Stimulated activated CD8-positive, alpha-beta memory T cell treated with anti-CD3 and anti-CD28 coated beads, Interleukin-4, amount 100 ng/mL, for 4 hours (primary cell): Measurements from ENCODE around the gene KLRF2.
A peak's percentile ranks its signal among the peaks of the same experiment; 100 is the strongest.

Experiments used
- DNase-seq, 2 donors: peaks; one replicate each; pipeline ENCODE4 v3.0.0-alpha.2; 2020; ENCODE audit warnings: low read depth in 2 of 2, low spot score in 1 of 2

Gene KLRF2

DNA sequence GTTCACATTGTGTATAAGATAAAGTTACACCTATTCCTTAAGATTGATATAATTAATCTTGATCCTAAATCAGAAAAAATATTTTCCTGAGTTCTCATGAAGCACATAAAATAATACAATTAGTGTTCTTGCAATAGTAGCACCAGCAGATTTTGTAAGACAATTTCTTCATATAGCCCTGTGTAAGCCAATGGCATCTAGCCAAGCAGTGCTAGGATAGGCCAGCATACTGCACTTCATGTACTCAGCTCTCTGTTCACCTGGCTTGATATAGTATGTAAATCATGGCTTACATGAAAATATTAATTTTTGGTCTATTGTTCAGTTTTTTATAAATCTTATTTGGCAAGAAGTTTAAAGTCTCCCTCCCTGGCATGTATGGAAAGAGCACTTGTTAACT is 1.9 kb downstream of the KLRF2 start:
- no peak for DNase-seq

GRCh38 chr12:9888665-9889273 is 7.5 kb downstream of the KLRF2 start:
- no peak for DNase-seq

DNA sequence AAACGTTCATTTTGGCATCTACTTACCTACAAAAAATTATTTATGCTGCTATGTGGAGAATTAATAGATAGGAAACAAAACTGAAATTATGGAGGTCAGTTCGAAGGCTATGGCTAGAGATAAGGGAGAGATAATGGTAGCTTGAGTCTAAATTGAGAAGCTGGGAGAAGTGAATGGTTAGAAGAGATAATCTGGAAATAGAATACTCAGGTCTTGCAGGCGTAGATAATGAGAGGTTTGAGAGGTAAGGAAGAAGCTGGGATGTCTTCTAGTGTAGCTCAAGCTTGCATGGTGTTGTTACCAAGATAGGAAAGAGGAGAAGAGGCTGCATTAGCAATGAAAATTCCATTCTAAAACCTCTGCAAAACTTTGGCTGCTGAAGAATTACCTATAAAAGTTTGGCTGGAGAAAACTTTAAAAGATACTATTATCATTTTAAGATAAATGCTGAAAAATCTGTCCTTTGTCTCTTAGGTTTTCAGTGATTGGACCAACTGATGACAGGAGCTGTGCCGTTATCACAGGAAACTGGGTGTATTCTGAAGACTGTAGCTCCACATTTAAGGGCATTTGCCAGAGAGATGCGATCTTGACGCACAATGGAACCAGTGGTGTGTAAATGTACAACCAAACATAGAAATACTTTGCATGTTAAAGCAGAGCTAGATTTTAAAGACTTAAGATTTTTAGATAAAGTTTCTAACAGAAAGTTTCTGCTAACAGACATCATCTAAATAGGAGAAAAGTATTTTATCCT is 14.1 kb downstream of the KLRF2 start:
- DNase-seq, result no peak

DNA sequence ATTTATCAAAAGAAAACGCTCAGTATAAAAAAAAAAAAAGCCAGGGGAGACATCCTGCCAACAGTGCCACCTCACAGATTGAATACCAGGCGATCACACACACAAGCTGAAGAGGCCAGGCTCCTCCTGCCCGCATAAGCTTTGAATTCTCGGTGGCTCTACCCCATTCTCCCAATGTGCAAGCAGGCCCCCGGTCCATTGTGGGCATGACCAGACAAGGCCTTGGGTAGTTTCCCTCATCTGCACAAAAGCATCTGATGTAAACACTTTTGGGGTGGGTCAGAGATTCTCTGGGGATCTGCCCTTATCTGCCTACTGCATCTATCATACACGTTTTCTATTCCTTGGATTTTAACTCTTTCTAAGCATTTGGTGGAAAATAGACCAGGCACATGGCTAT is 16.2 kb downstream of the KLRF2 start:
- no peak for DNase-seq

- DNase-seq, result no peak
Observed at GRCh38 chr12:9899209-9899608, 17.9 kb downstream of the KLRF2 start.

GRCh38 chr12:9900930-9901329 is 19.6 kb downstream of the KLRF2 start:
- DNase-seq, result no peak

DNA sequence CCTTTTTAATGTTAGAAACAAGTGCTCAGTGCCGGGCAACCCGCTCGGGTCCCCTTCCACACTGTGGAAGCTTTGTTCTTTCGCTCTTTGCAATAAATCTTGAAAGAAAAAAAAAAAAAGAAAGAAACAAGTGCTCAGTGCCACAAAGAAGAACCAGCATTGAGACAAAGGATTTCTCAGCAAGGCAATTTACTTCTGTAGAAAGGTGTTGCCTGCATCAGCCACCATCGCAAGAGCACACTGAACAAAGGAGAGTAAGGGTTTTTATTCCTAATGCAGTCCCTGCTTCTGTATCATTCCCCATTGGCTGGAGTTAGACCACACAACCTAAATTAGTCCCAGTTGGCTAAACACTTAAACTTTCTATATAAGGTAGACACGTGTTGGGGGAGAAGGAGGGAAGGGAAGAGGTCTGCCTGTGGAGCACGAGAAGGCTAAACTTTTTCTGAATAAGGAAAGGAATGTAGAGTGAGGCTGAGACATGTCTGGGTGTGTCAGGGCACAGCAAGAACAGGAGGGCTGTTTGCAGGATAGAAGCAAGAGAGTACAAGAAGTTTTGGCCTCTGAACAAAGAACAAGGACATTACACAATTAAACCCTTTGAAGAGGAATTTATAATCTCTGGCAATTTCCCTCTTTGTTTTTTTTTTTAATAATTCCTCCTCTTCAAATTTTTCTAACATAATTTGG is 21.4 kb downstream of the KLRF2 start:
- no peak for DNase-seq

GRCh38 chr12:9906873-9907272 is 25.6 kb downstream of the KLRF2 start:
- DNase-seq, result peak; percentile 6 to 20

DNA sequence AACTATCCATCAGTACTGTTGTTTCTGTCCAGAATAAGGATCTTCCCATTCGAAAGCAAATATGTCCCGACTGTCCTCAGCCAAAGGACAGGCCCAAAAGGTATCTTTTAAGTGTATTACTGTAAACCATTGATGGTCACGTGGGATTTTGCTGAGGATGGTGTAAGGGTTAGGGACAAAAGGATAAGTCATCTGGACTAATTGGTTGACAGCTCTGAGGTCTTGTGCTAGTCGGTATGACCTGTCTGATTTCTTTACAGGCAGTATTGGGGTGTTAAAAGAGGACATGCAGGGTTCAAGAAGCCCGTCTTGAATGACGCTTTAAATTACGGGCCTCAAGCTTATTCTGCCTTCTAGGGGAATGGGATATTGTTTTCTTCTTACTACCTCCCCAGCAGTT is 26.5 kb downstream of the KLRF2 start:
- no peak for DNase-seq

- DNase-seq, result no peak
Observed at GRCh38 chr12:9908350-9908749, 27.1 kb downstream of the KLRF2 start.

- no peak for DNase-seq
Observed at GRCh38 chr12:9909724-9910123, 28.4 kb downstream of the KLRF2 start.

DNA sequence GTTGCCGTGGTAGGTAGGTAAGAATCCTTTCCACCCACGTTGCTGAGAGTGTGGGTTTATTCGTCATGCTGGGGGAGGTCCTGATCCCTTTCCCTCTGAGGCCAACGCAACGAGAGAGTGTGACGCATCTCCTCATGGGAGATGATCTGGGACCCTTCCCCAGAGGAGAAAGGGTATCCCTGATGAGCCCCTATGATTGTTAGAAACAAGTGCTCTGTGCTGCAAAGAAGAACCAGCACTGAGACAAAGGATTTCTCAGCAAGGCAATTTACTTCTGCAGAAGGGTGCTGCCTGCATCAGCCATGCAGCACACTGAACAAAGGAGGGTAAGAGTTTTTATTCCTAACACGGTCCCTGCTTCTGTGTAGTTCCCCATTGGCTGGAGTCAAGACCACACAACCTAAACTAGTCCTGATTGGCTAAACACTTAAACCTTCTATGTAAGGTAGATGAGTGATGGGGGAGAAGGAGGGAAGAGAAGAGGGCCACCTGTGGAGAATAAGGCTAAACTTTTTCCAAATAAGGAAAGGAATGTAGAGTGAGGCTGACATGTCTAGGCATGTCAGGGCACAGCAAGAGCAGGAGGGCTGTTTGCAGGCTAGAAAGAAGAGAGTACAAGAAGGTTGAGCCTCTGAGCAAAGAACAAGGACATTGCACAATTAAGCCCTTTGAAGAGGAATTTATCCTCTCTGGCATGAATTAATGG is 29.6 kb downstream of the KLRF2 start:
- no peak for DNase-seq

DNA sequence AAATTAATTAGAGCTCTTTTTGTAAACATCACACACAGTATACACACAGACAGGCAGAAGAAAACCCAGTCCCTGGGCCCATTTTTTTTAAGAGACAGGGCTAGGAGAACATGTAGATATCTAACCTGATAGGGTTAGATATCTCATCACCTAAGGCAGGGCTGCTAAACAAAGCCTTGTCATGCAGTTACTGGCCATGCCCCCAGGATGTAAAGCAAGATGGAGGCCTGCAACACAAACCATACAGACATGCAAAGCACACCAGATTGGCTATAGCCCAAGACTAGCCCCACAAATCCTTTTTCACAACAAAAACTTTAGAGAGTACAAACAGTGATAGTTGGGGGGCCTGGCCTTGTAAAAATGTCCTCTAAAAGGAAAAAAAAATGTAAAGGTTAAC is 30.4 kb downstream of the KLRF2 start:
- no peak for DNase-seq

- DNase-seq, result no peak
Observed at GRCh38 chr12:9919443-9919842, 38.2 kb downstream of the KLRF2 start.

GRCh38 chr12:9920451-9920850 is 39.2 kb downstream of the KLRF2 start:
- no peak for DNase-seq

DNA sequence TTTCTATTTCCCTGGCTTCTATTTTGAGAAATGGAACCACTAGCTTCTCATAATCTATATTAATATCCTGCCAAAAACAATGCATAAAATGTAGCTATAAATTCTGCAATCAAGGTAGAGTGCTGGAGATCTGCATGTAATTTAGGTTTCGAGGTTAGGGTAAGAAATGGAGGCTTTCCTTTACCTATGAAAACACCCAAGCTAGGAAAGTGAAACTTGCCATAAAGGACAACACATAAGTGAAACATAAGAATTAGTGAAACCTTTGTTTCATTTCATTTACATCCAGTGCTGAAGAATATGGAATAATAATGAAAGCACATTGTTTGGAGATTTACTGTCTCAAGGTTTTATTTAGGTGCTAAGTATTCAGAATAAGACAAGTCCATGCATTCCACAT is 41.1 kb downstream of the KLRF2 start:
- no peak for DNase-seq

GRCh38 chr12:9925705-9926393 is 44.6 kb downstream of the KLRF2 start:
- DNase-seq, result no peak

- no peak for DNase-seq
Observed at GRCh38 chr12:9926876-9927275, 45.6 kb downstream of the KLRF2 start.

- no peak for DNase-seq
Observed at GRCh38 chr12:9928607-9929006, 47.3 kb downstream of the KLRF2 start.

- DNase-seq, result no peak
Observed at GRCh38 chr12:9931245-9931644, 50.0 kb downstream of the KLRF2 start.

GRCh38 chr12:9932270-9932669 is 51.0 kb downstream of the KLRF2 start, which contains the start of gene CLEC2A:
Gene CLEC2A (minus strand): TSS chr12:9932370. CDS start chr12:9932329, 41 bp downstream.
- no peak for DNase-seq
